Upper lobe of right lung (tissue), 1 donor: Measurements from ENCODE around the gene RNU6-7. TPM values are rescaled to one million over a fixed set of nuclear protein-coding genes. Genes with fewer than 3 reads are reported as not detected.

Experiments used
- ATAC-seq: fragments of 200-7000 bp; cut with Tn5 transposase; one replicate; pipeline ENCODE4 v1.9.1; 2020; ENCODE audit warnings: mild to moderate bottlenecking, moderate library complexity
- DNase-seq: peaks from one replicate; pipeline ENCODE4 v3.0.0-alpha.2; 2020
- H3K27ac ChIP-seq: fragments of 200-600 bp; one replicate; pipeline ENCODE4 v1.8.0; 2022
- H3K27me3 ChIP-seq: fragments of 200-600 bp; one replicate; pipeline ENCODE4 v1.8.0; 2022; ENCODE audit warnings: mild to moderate bottlenecking
- H3K36me3 ChIP-seq: fragments of 200-600 bp; one replicate; pipeline ENCODE4 v1.8.0; 2022
- H3K4me1 ChIP-seq: fragments of 200-600 bp; one replicate; pipeline ENCODE4 v1.8.0; 2022
- H3K4me3 ChIP-seq: fragments of 200-600 bp; one replicate; pipeline ENCODE4 v1.8.0; 2022; ENCODE audit warnings: mild to moderate bottlenecking
- H3K9me3 ChIP-seq: fragments of 200-600 bp; one replicate; pipeline ENCODE4 v1.8.0; 2022
- CTCF ChIP-seq: fragments of 200-600 bp; IDR thresholded peaks from one replicate; pipeline ENCODE4 v1.8.0; 2022; ENCODE audit warnings: antibody characterized with exemption
- intact Hi-C: fragments of 100-400 bp; cut with DNase I; formaldehyde crosslinking; loops from one replicate; pipeline ENCODE4 v1.11.0; 2022
- total RNA-seq: library from RNA; stranded (reverse); fragmentation: NEBNext Ultra II Directional; extraction: Animal tissue kit (Norgen Biotek cat#: 25700); gene quantifications from one replicate; pipeline ENCODE4 v1.2.1, GENCODE V29; 2021
- donor health status: DM: no; HTN: yes; CAD: no; lungs with severe emphysema.

The RNU6-7 gene
- total RNA-seq, 1 donor from 2014 or later: not detected

DNA sequence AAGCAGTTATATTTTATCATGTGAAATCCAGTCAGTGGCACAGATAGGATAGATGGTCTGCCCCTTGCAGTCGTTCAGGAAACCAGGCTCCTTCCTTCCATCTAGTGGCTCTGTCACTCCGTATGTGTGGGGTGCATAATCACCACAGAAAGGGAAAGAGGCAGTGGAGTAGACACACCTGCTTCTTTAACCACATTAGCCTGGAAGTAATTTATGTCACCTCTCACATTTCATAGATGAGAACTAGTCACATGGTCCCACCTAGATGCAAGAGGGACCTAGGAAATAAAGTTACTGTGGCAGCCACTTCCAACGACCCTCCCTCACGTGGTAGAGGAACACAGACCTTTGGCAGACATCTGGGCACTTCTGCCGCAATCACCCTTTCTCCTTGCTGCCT lies 15.5 kb downstream of the RNU6-7 start:
- H3K27ac ChIP-seq: no peak overlapping the region
- no peaks in the 10 kb centered on the region for H3K4me1 ChIP-seq
- H3K9me3 ChIP-seq: no peaks in the 10 kb centered on the region
- ATAC-seq: no peak
- no peaks in the 10 kb centered on the region for H3K36me3 ChIP-seq
- no peak overlapping the region for H3K4me3 ChIP-seq
- no peaks in the 10 kb centered on the region for H3K27me3 ChIP-seq
- no peak for DNase-seq
- no peak for TF ChIP-seq CTCF
- intact Hi-C loops: no loop called here

GRCh38 chr14:32224737-32225377 lies 23.0 kb downstream of the RNU6-7 start:
- no peaks in the 10 kb centered on the region for H3K36me3 ChIP-seq
- peak; percentile 21 for TF ChIP-seq CTCF
- ATAC-seq (peak; percentile 83), DNase-seq (no peak)
- intact Hi-C loops: no loop called here
- H3K4me3 ChIP-seq: no peak overlapping the region
- H3K4me1 ChIP-seq: no peaks in the 10 kb centered on the region
- no peaks in the 10 kb centered on the region for H3K27me3 ChIP-seq
- H3K27ac ChIP-seq: peak overlapping the region; percentile 61
- no peaks in the 10 kb centered on the region for H3K9me3 ChIP-seq

- no peak for TF ChIP-seq CTCF
- Histone ChIP-seq H3K4me1 (no peaks in the 10 kb centered on the region), H3K9me3 (no peaks in the 10 kb centered on the region), H3K36me3 (no peaks in the 10 kb centered on the region), H3K4me3 (no peak overlapping the region), H3K27me3 (no peaks in the 10 kb centered on the region), H3K27ac (peak overlapping the region; percentile 61)
- intact Hi-C loops: no loop called here
- ATAC-seq (no peak), DNase-seq (no peak)
These were observed 23.6 kb downstream of the RNU6-7 start for GRCh38 chr14:32225378-32225920.

DNA sequence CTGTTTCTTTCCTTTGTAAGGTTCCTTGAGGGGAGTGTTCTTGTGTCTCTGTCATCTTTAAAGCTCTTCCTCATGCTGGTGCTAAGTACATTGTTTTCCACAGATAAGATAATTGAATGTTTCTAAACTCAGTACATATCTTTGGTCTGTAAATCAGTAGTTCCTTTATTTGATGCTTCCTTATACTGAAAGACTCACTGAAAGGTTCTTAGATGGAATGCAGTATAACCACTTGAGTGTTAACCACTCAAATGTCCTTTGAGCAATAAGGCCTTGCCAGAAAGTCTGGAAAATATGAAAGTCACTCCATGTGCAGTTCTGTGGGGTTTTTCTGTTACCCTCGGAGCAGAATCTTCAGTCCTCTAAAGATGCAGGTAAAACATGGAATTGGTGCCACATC lies 24.2 kb downstream of the RNU6-7 start:
- no peaks in the 10 kb centered on the region for H3K27me3 ChIP-seq
- intact Hi-C loops: no loop called here
- DNase-seq (no peak), ATAC-seq (peak; percentile 79)
- no peaks in the 10 kb centered on the region for H3K36me3 ChIP-seq
- no peaks in the 10 kb centered on the region for H3K9me3 ChIP-seq
- no peaks in the 10 kb centered on the region for H3K4me1 ChIP-seq
- H3K4me3 ChIP-seq: no peak overlapping the region
- TF ChIP-seq CTCF: no peak
- peak overlapping the region; percentile 66 for H3K27ac ChIP-seq

DNA sequence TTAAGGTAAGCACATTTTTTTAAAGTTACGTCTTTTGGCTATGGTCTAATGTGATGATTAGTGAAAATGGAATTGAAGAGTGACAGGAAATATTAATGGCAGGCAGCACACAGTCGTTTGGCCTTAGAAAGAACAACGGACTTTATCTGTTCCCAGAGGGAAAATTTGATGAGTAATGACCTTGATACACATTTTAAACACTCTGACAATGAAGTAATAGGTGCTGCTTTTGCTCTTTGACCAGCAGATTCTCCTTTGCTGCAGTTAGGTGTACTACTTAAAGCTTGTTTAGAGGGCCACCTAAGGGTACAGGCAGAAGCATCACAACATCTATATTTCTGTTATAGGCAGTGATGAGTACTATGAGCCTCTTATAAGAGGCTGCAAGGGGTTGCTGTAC lies 28.3 kb downstream of the RNU6-7 start:
- no peak for TF ChIP-seq CTCF
- no peak overlapping the region for H3K4me3 ChIP-seq
- H3K9me3 ChIP-seq: no peaks in the 10 kb centered on the region
- no peaks in the 10 kb centered on the region for H3K36me3 ChIP-seq
- intact Hi-C loops: no loop called here
- no peaks in the 10 kb centered on the region for H3K4me1 ChIP-seq
- ATAC-seq (no peak), DNase-seq (no peak)
- no peak overlapping the region for H3K27ac ChIP-seq
- H3K27me3 ChIP-seq: no peaks in the 10 kb centered on the region
